Liver (tissue), 9 donors: ENCODE measurements around the gene CDC42BPG. TPM values are rescaled to one million over a fixed set of nuclear protein-coding genes. Genes with fewer than 3 reads are reported as not detected.
A peak's percentile ranks its signal among the peaks of the same experiment; 100 is the strongest.
"Not testable (repeated sequence)": the region's sequence is repeated elsewhere in the genome, so short reads cannot be mapped to it uniquely, and the experiment has no call there.

Experiments used
- DNase-seq: peaks from one replicate; pipeline ENCODE4 v3.0.0-alpha.2; 2017; ENCODE audit warnings: low spot score
- H3K27ac ChIP-seq, 2 donors: one replicate each; pipeline ENCODE4 v1.7.0; 2013; ENCODE audit warnings: inconsistent platforms in 2 of 2, low read length in 2 of 2, control low read depth in 1 of 2, low read depth in 1 of 2, mild to moderate bottlenecking in 1 of 2
- H3K27me3 ChIP-seq, 4 donors: one replicate each; pipeline versions ENCODE4 v1.6.1 to v1.7.0; 2013; ENCODE audit warnings: low read length in 3 of 4, inconsistent platforms in 1 of 4, mild to moderate bottlenecking in 1 of 4, moderate library complexity in 1 of 4; ENCODE audit not compliant: control insufficient read depth in 4 of 4, insufficient read depth in 4 of 4
- H3K36me3 ChIP-seq, 4 donors: one replicate each; pipeline versions ENCODE4 v1.6.1 to v1.7.0; 2013; ENCODE audit warnings: low read length in 3 of 4, mild to moderate bottlenecking in 3 of 4, low read depth in 1 of 4, moderate library complexity in 1 of 4; ENCODE audit not compliant: control insufficient read depth in 4 of 4, insufficient read depth in 3 of 4
- H3K4me1 ChIP-seq, 4 donors: one replicate each; pipeline versions ENCODE4 v1.6.1 to v1.7.0; 2013; ENCODE audit warnings: low read length in 3 of 4, mild to moderate bottlenecking in 3 of 4, moderate library complexity in 1 of 4; ENCODE audit not compliant: control insufficient read depth in 4 of 4, insufficient read depth in 4 of 4
- H3K4me3 ChIP-seq, 3 donors: one replicate each; pipeline versions ENCODE4 v1.6.1 to v1.7.0; 2013; ENCODE audit warnings: low read length in 3 of 3, control low read depth in 1 of 3, low read depth in 1 of 3, mild to moderate bottlenecking in 1 of 3
- H3K9ac ChIP-seq, 2 donors: one replicate each; pipeline ENCODE4 v1.7.0; 2013; ENCODE audit warnings: low read length in 2 of 2, mild to moderate bottlenecking in 2 of 2, moderate library complexity in 2 of 2, control low read depth in 1 of 2, low read depth in 1 of 2
- H3K9me3 ChIP-seq, 4 donors: one replicate each; pipeline versions ENCODE4 v1.6.1 to v1.7.0; 2013; ENCODE audit warnings: low read length in 3 of 4; ENCODE audit not compliant: control insufficient read depth in 4 of 4
- ATF3 ChIP-seq: IDR thresholded peaks from 2 replicates; pipeline ENCODE4 v1.6.1; 2016; ENCODE audit warnings: antibody characterized with exemption
- CTCF ChIP-seq: fragments of 150-350 bp; IDR thresholded peaks from 2 replicates; pipeline ENCODE4 v1.5.1; 2017; ENCODE audit warnings: improper control_type of control experiment, low read depth, low read length; ENCODE audit not compliant: missing input control
- EGR1 ChIP-seq, 2 donors: IDR thresholded peaks; 2 replicates each; pipeline ENCODE4 v1.6.1; 2016 to 2018; ENCODE audit warnings: antibody characterized with exemption in 2 of 2, low read depth in 2 of 2
- FOXA1 ChIP-seq: IDR thresholded peaks from 2 replicates; pipeline ENCODE4 v1.6.1; 2016; ENCODE audit warnings: antibody characterized with exemption
- FOXA2 ChIP-seq: IDR thresholded peaks from 2 replicates; pipeline ENCODE4 v1.6.1; 2016; ENCODE audit warnings: antibody characterized with exemption
- GABPA ChIP-seq, 2 donors: IDR thresholded peaks in 1 of 2; conservative IDR thresholded peaks in 1 of 2; 2 replicates each; pipeline ENCODE4 v1.6.1; 2016; ENCODE audit warnings: antibody characterized with exemption in 2 of 2, mild to moderate bottlenecking in 1 of 2, moderate library complexity in 1 of 2
- HNF4A ChIP-seq, 2 donors: conservative IDR thresholded peaks; 2 replicates each; pipeline ENCODE4 v1.6.1; 2016; ENCODE audit warnings: antibody characterized with exemption in 2 of 2, mild to moderate bottlenecking in 2 of 2
- HNF4G ChIP-seq: IDR thresholded peaks from 2 replicates; pipeline ENCODE4 v1.6.1; 2016; ENCODE audit warnings: antibody characterized with exemption
- JUND ChIP-seq, 2 donors: IDR thresholded peaks; 2 replicates each; pipeline ENCODE4 v1.6.1; 2016; ENCODE audit warnings: antibody characterized with exemption in 2 of 2
- MAX ChIP-seq: IDR thresholded peaks from 2 replicates; pipeline ENCODE4 v1.6.1; 2016; ENCODE audit warnings: antibody characterized with exemption
- NR2F2 ChIP-seq: IDR thresholded peaks from 2 replicates; pipeline ENCODE4 v1.6.1; 2016; ENCODE audit warnings: antibody characterized with exemption
- RAD21 ChIP-seq, 2 donors: IDR thresholded peaks; 2 replicates each; pipeline ENCODE4 v1.6.1; 2016; ENCODE audit warnings: antibody characterized with exemption in 2 of 2, mild to moderate bottlenecking in 2 of 2
- RXRA ChIP-seq, 2 donors: IDR thresholded peaks; 2 replicates each; pipeline ENCODE4 v1.6.1; 2017 to 2018; ENCODE audit warnings: antibody characterized with exemption in 2 of 2, mild to moderate bottlenecking in 1 of 2
- SP1 ChIP-seq: IDR thresholded peaks from 2 replicates; pipeline ENCODE4 v1.6.1; 2018; ENCODE audit warnings: antibody characterized with exemption, mild to moderate bottlenecking
- TAF1 ChIP-seq: conservative IDR thresholded peaks from 2 replicates; pipeline ENCODE4 v1.6.1; 2016; ENCODE audit warnings: antibody characterized with exemption, mild to moderate bottlenecking
- YY1 ChIP-seq: IDR thresholded peaks from 2 replicates; pipeline ENCODE4 v1.6.1; 2016; ENCODE audit warnings: antibody characterized with exemption, mild to moderate bottlenecking
- ZBTB33 ChIP-seq: IDR thresholded peaks from 2 replicates; pipeline ENCODE4 v1.6.1; 2016; ENCODE audit warnings: antibody characterized with exemption
- WGBS: extraction: QIAGEN DNeasy Blood & Tissue Kit; methylation state at CpG from one replicate; pipeline ENCODE4 v1.1.7; 2013; 5-methylcytosine and 5-hydroxymethylcytosine counted together
- polyA plus RNA-seq, 2 donors: library from polyadenylated mRNA; stranded (reverse) in 1 of 2; unstranded in 1 of 2; fragments of 200-250 nt in 1 of 2; fragments of >200 nt in 1 of 2; fragmentation: Nextera tagmentation in 1 of 2; extraction: Ambion mirVana in 1 of 2; gene quantifications; one replicate each; pipeline versions ENCODE4 v1.2.1 to v1.2.3, GENCODE V29; 2013 to 2015
- total RNA-seq, 2 donors: library from RNA; depleted of rRNA; stranded (reverse); fragments of >200 nt; gene quantifications; one replicate each; pipeline ENCODE4 v1.2.3, GENCODE V29; 2014
- donor health status: healthy.
- donor health status: healthy.
- donor health status: healthy.
- donor health status: healthy.
- donor health status: healthy.

Gene CDC42BPG
- total and polyA plus RNA-seq, 4 donors: 0.18 to 1.2 (median 0.58) TPM

- not testable (repeated sequence) for H3K4me3 ChIP-seq, H3K36me3 ChIP-seq, DNase-seq, H3K9me3 ChIP-seq, H3K27me3 ChIP-seq, H3K9ac ChIP-seq
- 51% methylated on average over 5 of the region's 5 CpGs for WGBS
- TF ChIP-seq SP1: peak; percentile 87
- peak; percentile 80 to 92 for TF ChIP-seq RXRA (IDR thresholded peaks at IDR 0.05)
- TF ChIP-seq RAD21 (IDR thresholded peaks at IDR 0.05): peak in 1 of 2 donors; percentile 5
- Histone ChIP-seq H3K27ac (peak overlapping the region in 1 of 2 donors; percentile 42), H3K4me1 (peaks cover 2 to 15% (median 10%) of the 10 kb centered on the region in 4 donors)
Observed at GRCh38 chr11:64815433-64815832, 29.0 kb downstream of the CDC42BPG start.

GRCh38 chr11:64814712-64815187 lies 29.7 kb downstream of the CDC42BPG start:
- 78% methylated on average over 7 of the region's 7 CpGs for WGBS
- no peaks in the 10 kb centered on the region for H3K36me3 ChIP-seq
- no peak overlapping the region for H3K27ac ChIP-seq
- H3K27me3 ChIP-seq: no peaks in the 10 kb centered on the region
- no peaks in the 10 kb centered on the region for H3K9me3 ChIP-seq
- H3K9ac ChIP-seq: no peak overlapping the region
- no peak for TF ChIP-seq HNF4G
- no peak for TF ChIP-seq RAD21 (IDR thresholded peaks at IDR 0.05)
- TF ChIP-seq NR2F2: no peak
- no peak for TF ChIP-seq FOXA1
- no peak for TF ChIP-seq FOXA2
- no peak for TF ChIP-seq CTCF
- no peak for TF ChIP-seq RXRA (IDR thresholded peaks at IDR 0.05)
- TF ChIP-seq ZBTB33: no peak
- TF ChIP-seq ATF3: no peak
- TF ChIP-seq YY1: no peak
- TF ChIP-seq GABPA (IDR thresholded peaks at IDR 0.05 in 1 of 2, conservative IDR thresholded peaks at IDR 0.05 in 1 of 2): no peak
- TF ChIP-seq MAX: no peak
- TF ChIP-seq JUND (IDR thresholded peaks at IDR 0.05): no peak
- no peak for TF ChIP-seq SP1
- TF ChIP-seq TAF1: no peak
- TF ChIP-seq EGR1 (IDR thresholded peaks at IDR 0.05; ENCODE audit: low read depth in 2 of 2): no peak
- TF ChIP-seq HNF4A (conservative IDR thresholded peaks at IDR 0.05): no peak
- H3K4me1 ChIP-seq: peaks cover 3 to 16% (median 11%) of the 10 kb centered on the region in 4 donors
- DNase-seq: no peak
- H3K4me3 ChIP-seq: no peak overlapping the region
